Stimulated activated CD8-positive, alpha-beta memory T cell treated with anti-CD3 and anti-CD28 coated beads, Interleukin-4, amount 100 ng/mL, for 48 hours (primary cell): ENCODE results near the gene TPTE2.
"Not testable (repeated sequence)": the region's sequence is repeated elsewhere in the genome, so short reads cannot be mapped to it uniquely, and the experiment has no call there.

ENCODE experiments used
- DNase-seq: peaks from one replicate; pipeline ENCODE4 v3.0.0-alpha.2; 2020

Gene TPTE2

GRCh38 chr13:19561127-19561582, at the start of gene TPTE2:
Gene TPTE2, minus strand, starts transcription at chr13:19561532. Its CDS starts 58,298 bp downstream, at chr13:19503234.
- not testable (repeated sequence) for DNase-seq

- no peak for DNase-seq
Observed at GRCh38 chr13:19607523-19608078, 46.3 kb upstream of the TPTE2 start.

- DNase-seq: no peak
Observed at GRCh38 chr13:19606737-19607136, 45.4 kb upstream of the TPTE2 start.

GRCh38 chr13:19606152-19606551, 44.8 kb upstream of the TPTE2 start:
- DNase-seq: no peak

- DNase-seq: no peak
Observed at GRCh38 chr13:19605161-19605955, 44.0 kb upstream of the TPTE2 start.

- no peak for DNase-seq
Observed at GRCh38 chr13:19604306-19604705, 43.0 kb upstream of the TPTE2 start.

GRCh38 chr13:19601749-19602725, 40.7 kb upstream of the TPTE2 start:
- DNase-seq: peak; percentile 70

- no peak for DNase-seq
Observed at GRCh38 chr13:19597523-19597922, 36.2 kb upstream of the TPTE2 start.

GRCh38 chr13:19596960-19597361, 35.6 kb upstream of the TPTE2 start:
- DNase-seq: no peak

GRCh38 chr13:19596086-19596485, 34.8 kb upstream of the TPTE2 start:
- no peak for DNase-seq

- DNase-seq: no peak
Observed at GRCh38 chr13:19592657-19593180, 31.4 kb upstream of the TPTE2 start.

GRCh38 chr13:19591864-19592263, 30.5 kb upstream of the TPTE2 start:
- DNase-seq: no peak

- DNase-seq: no peak
Observed at GRCh38 chr13:19590423-19590822, 29.1 kb upstream of the TPTE2 start.

GRCh38 chr13:19589312-19589711, 28.0 kb upstream of the TPTE2 start:
- no peak for DNase-seq

- DNase-seq: no peak
Observed at GRCh38 chr13:19587635-19588300, 26.4 kb upstream of the TPTE2 start.

GRCh38 chr13:19586904-19587634, 25.7 kb upstream of the TPTE2 start:
- peak; percentile 83 for DNase-seq

GRCh38 chr13:19581675-19582074, 20.3 kb upstream of the TPTE2 start:
- no peak for DNase-seq

- DNase-seq: no peak
Observed at GRCh38 chr13:19575230-19575629, 13.9 kb upstream of the TPTE2 start.

GRCh38 chr13:19573120-19573716, 11.9 kb upstream of the TPTE2 start:
- no peak for DNase-seq

GRCh38 chr13:19572280-19572679, 10.9 kb upstream of the TPTE2 start:
- no peak for DNase-seq

- no peak for DNase-seq
Observed at GRCh38 chr13:19567820-19568534, 6.6 kb upstream of the TPTE2 start.
